Osteoblast (primary cell): ENCODE data around the gene CUEDC2. TPM values are rescaled to one million over a fixed set of nuclear protein-coding genes. Genes with fewer than 3 reads are reported as not detected.

Experiments
- DNase-seq: peaks from one replicate; pipeline ENCODE4 v3.0.0; 2011; ENCODE audit warnings: low spot score, mixed read lengths; ENCODE audit not compliant: insufficient read length; ENCODE audit errors: missing footprints
- H2AFZ ChIP-seq: 2 replicates; pipeline ENCODE4 v1.6.0; 2011; ENCODE audit warnings: mild to moderate bottlenecking, low read length
- H3K27ac ChIP-seq: 2 replicates; pipeline ENCODE4 v1.5.1; 2011; ENCODE audit warnings: mild to moderate bottlenecking, low read depth, low read length, moderate library complexity
- H3K27me3 ChIP-seq: 2 replicates; pipeline ENCODE4 v1.6.0; 2012; ENCODE audit warnings: mild to moderate bottlenecking, control low read depth, inconsistent platforms, low read length, moderate library complexity; ENCODE audit not compliant: insufficient read depth
- H3K36me3 ChIP-seq: 2 replicates; pipeline ENCODE4 v1.5.1; 2011; ENCODE audit warnings: mild to moderate bottlenecking, low read length, control low read depth, moderate library complexity; ENCODE audit not compliant: insufficient read depth
- H3K4me1 ChIP-seq: 2 replicates; pipeline ENCODE4 v1.5.1; 2011; ENCODE audit warnings: mild to moderate bottlenecking, low read length, control low read depth, moderate library complexity; ENCODE audit not compliant: insufficient read depth
- H3K4me2 ChIP-seq: 2 replicates; pipeline ENCODE4 v1.6.0; 2011; ENCODE audit warnings: mild to moderate bottlenecking, low read length; ENCODE audit not compliant: insufficient read depth
- H3K4me3 ChIP-seq: fragments of 200-600 bp; sonication (generic); 3 replicates; pipeline ENCODE4 v1.5.1; 2012; ENCODE audit warnings: mild to moderate bottlenecking, low read length, inconsistent platforms; ENCODE audit not compliant: insufficient read depth
- H3K79me2 ChIP-seq: 2 replicates; pipeline ENCODE4 v1.6.0; 2012; ENCODE audit warnings: mild to moderate bottlenecking, low read length, control low read depth, inconsistent platforms; ENCODE audit not compliant: insufficient read depth
- H3K9me3 ChIP-seq: 2 replicates; pipeline ENCODE4 v1.5.1; 2011; ENCODE audit warnings: low read depth, low read length, control low read depth
- H4K20me1 ChIP-seq: 2 replicates; pipeline ENCODE4 v1.6.0; 2012; ENCODE audit warnings: mild to moderate bottlenecking, low read length, control low read depth; ENCODE audit not compliant: insufficient read depth
- total RNA-seq: library from RNA; depleted of rRNA; stranded (reverse); fragments of >200 nt; gene quantifications from 2 replicates; pipeline ENCODE4 v1.2.3, GENCODE V29; 2012
- TF ChIP-seq, protein P1 (sequence below): IDR thresholded peaks from 2 replicates; pipeline ENCODE4 v1.5.1; 2011; ENCODE audit warnings: mild to moderate bottlenecking, low read depth, low read length, moderate library complexity; ENCODE audit errors: extremely low read depth

CUEDC2 gene
- total RNA-seq, 1 donor: 46.7 TPM

DNA sequence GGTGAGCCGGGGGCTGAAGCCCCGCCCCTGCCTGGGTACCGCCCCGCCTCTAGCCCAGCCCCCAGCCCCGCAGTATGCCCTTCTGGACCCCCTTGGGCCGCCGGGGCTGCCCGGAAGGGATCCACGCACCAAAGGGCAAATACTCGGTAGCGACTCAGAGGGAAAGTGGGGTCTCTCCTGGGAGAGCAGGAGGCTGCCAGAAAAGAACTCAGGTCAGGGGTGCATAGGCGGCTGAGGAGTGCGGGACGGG lies 10.9 kb downstream of the CUEDC2 start:
- peak overlapping the region; percentile 78 for H3K4me3 ChIP-seq
- H4K20me1 ChIP-seq: peaks cover 12% of the 10 kb centered on the region
- DNase-seq: peak; percentile 87
- peak overlapping the region; percentile 95 for H2AFZ ChIP-seq
- peak overlapping the region; percentile 89 for H3K4me2 ChIP-seq
- peaks cover 12% of the 10 kb centered on the region for H3K27me3 ChIP-seq
- H3K9me3 ChIP-seq: no peaks in the 10 kb centered on the region
- H3K4me1 ChIP-seq: peaks cover 22% of the 10 kb centered on the region
- H3K79me2 ChIP-seq: peaks cover 16% of the 10 kb centered on the region
- H3K27ac ChIP-seq: peak overlapping the region; percentile 69
- TF ChIP-seq, protein P1, sequence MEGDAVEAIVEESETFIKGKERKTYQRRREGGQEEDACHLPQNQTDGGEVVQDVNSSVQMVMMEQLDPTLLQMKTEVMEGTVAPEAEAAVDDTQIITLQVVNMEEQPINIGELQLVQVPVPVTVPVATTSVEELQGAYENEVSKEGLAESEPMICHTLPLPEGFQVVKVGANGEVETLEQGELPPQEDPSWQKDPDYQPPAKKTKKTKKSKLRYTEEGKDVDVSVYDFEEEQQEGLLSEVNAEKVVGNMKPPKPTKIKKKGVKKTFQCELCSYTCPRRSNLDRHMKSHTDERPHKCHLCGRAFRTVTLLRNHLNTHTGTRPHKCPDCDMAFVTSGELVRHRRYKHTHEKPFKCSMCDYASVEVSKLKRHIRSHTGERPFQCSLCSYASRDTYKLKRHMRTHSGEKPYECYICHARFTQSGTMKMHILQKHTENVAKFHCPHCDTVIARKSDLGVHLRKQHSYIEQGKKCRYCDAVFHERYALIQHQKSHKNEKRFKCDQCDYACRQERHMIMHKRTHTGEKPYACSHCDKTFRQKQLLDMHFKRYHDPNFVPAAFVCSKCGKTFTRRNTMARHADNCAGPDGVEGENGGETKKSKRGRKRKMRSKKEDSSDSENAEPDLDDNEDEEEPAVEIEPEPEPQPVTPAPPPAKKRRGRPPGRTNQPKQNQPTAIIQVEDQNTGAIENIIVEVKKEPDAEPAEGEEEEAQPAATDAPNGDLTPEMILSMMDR: no peak
- H3K36me3 ChIP-seq: peaks cover 10% of the 10 kb centered on the region

- Histone ChIP-seq H3K4me3 (peak within 1 kb of the TSS; percentile 78), H3K27ac (peak within 1 kb of the TSS; percentile 69), H3K4me1 (peaks cover 20% of the 10 kb centered on the region), H3K4me2 (peak within 1 kb of the TSS; percentile 89), H4K20me1 (peaks cover 8% of the 10 kb centered on the region), H3K9me3 (no peaks in the 10 kb centered on the region), H2AFZ (peak within 1 kb of the TSS; percentile 95), H3K27me3 (peaks cover 15% of the 10 kb centered on the region), H3K36me3 (peaks cover 10% of the 10 kb centered on the region), H3K79me2 (peaks cover 10% of the 10 kb centered on the region)
- peak; percentile 100 for DNase-seq
- TF ChIP-seq, protein P1: no peak
These were observed 11.5 kb downstream of the CUEDC2 start, which contains the start of gene FBXL15 for GRCh38 chr10:102420714-102421506. Gene FBXL15, plus strand, starts transcription at chr10:102420836. Its CDS starts 294 bp downstream, at chr10:102421130.

DNA sequence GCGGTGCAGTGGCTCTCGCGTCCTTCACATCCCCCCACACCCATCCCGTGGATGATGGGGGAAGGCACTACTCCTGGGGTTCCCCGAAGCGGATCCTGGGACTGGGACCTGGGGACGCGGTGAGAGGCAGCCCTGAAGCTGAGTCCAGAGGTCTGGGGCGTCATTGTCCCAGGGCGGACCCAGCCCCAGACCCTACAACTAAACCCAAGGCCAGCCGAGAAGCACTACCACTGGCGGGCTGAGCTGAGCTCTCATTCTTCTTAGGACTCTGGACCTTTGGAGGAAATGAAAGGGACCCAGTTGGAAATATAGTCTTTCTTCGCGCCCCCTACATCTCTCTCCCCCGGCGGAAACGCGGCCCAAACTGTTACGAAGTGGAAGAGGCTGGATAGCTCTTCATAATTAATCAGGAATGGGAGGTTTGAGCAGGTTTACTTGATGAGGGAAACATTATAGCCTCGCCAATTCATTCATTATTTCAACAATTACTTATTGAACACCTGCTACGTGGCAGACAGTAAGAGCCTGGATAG lies 12.1 kb downstream of the CUEDC2 start:
- Histone ChIP-seq H3K4me3 (peak overlapping the region; percentile 78), H3K27ac (peak overlapping the region; percentile 49), H3K79me2 (peaks cover 8% of the 10 kb centered on the region), H3K4me2 (peak overlapping the region; percentile 89), H3K27me3 (peaks cover 21% of the 10 kb centered on the region), H4K20me1 (peaks cover 5% of the 10 kb centered on the region), H2AFZ (peak overlapping the region; percentile 95), H3K4me1 (peaks cover 20% of the 10 kb centered on the region), H3K36me3 (peaks cover 10% of the 10 kb centered on the region), H3K9me3 (no peaks in the 10 kb centered on the region)
- TF ChIP-seq, protein P1: no peak
- peak; percentile 83 for DNase-seq
